ENCODE measurements around the gene CCNF. TPM values are rescaled to one million over a fixed set of nuclear protein-coding genes. Genes with fewer than 3 reads are reported as not detected.

Gene CCNF
- total and polyA plus RNA-seq, 2 of the 8 experiments (the other 6 are each of a cell fraction or from before 2014, with no cell fraction given) = 15.4 to 54.3 TPM

DNA sequence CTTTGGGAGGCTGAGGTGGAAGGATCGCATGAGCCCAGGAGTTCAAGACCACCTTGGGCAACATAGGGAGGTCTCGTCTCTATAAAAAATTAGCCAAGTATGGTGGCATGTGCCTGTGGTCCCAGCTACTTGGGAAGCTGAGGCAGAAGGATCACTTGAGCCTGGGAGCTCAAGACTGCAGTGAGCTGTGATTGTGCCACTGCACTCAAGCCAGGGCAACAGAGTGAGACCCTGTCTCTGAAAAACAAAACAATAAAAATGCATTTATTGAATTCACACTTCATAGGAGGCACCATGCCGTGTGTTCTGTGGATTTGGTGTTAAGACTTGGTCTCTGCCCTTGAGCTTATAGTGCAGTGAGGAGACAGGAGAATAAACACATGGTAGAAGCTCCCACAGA, 48.1 kb downstream of the CCNF start (continued):
- TF ChIP-seq, protein P1, sequence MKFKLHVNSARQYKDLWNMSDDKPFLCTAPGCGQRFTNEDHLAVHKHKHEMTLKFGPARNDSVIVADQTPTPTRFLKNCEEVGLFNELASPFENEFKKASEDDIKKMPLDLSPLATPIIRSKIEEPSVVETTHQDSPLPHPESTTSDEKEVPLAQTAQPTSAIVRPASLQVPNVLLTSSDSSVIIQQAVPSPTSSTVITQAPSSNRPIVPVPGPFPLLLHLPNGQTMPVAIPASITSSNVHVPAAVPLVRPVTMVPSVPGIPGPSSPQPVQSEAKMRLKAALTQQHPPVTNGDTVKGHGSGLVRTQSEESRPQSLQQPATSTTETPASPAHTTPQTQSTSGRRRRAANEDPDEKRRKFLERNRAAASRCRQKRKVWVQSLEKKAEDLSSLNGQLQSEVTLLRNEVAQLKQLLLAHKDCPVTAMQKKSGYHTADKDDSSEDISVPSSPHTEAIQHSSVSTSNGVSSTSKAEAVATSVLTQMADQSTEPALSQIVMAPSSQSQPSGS (IDR thresholded peaks at IDR 0.05; ENCODE audit: low read length) = no peak
- no peak for TF ChIP-seq SIX5 (IDR thresholded peaks at IDR 0.05; ENCODE audit: low read depth, low read length)
- TF ChIP-seq ZNF274 (IDR thresholded peaks at IDR 0.05; ENCODE audit: borderline replicate concordance, extremely low read depth, low read length) = no peak
- TF ChIP-seq SAP30 (IDR thresholded peaks at IDR 0.05; ENCODE audit: insufficient read depth, insufficient replicate concordance, low read length) = no peak
- no peak for TF ChIP-seq CHD2 (IDR thresholded peaks at IDR 0.05; ENCODE audit: low read length)
